Activated CD8-positive, alpha-beta memory T cell treated with anti-CD3 and anti-CD28 coated beads for 36 hours (primary cell): ENCODE measurements around the gene SUMO3. TPM values are rescaled to one million over a fixed set of nuclear protein-coding genes. Genes with fewer than 3 reads are reported as not detected.
"Not testable (repeated sequence)": the region's sequence is repeated elsewhere in the genome, so short reads cannot be mapped to it uniquely, and the experiment has no call there.

ENCODE experiments used
- CTCF ChIA-PET: fragments of 350-600 bp; sonication (Branson Sonifier 250); formaldehyde crosslinking; loops from one replicate; lab custom pipeline; 2021; ENCODE audit warnings: antibody characterized with exemption; lab: Charles Lee
- POLR2A ChIA-PET: fragments of 350-600 bp; sonication (Branson Sonifier 250); formaldehyde crosslinking; loops from one replicate; lab custom pipeline; 2021; ENCODE audit warnings: antibody characterized with exemption; lab: Charles Lee
- total RNA-seq, 2 experiments: library from RNA; stranded (reverse); gene quantifications; one replicate each; pipeline ENCODE4 v1.2.3, GENCODE V29; 2021

Gene SUMO3
- total RNA-seq, 2 experiments from 2014 or later = 81.6 to 83.1 TPM

DNA sequence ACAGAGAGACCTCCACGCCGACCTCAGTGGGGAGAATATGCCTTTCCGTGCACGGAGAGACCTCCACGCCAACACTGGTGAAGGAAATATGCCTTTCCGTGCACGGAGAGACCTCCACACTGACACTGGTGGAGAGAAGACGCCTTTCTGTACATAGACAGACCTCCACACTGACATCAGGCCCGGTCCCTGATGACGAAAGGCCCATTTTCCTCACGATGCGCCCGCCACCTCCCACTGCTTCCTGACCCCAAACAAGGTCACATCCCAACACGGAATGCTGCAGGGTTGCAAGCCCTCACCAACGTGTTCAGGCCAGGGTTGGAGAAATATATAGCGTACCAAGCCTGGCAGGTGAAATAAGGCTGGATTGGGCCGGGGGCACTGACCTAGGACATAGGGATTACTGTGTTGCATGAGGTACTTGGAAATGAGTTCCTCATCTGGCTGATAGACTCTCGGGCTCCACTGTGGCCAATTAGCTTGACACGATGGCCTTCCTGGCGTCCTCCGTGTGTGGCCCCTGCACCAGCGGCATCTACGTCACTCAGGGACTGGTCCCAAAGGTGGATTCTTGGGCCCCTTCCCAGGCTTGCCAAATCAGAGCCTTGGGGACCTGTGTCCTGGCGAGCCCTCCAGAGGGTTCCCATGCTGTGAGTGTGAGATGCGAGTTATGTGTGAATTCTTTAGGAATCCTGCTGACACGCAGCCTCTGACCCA, 16.5 kb upstream of the SUMO3 start:
- ChIA-PET CTCF (no interaction called here), POLR2A (no interaction called here)

DNA sequence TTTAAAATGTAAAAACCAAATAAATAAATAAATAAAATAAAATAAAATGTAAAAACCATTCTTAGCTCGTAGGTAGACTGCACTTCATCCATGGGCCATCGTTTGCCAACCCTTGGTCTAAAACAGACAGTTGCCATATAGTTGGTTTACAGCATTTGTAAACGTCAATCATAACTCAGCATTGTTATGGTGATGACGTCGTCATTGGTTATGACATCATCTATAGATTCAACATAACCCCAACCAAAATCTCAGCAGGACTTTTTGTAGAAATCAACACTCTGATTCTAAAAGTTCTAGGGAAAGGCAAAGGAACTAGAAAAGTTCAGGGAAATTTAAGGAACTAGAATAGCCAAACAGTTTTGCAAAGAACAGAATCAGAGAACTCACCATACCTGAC, 15.8 kb upstream of the SUMO3 start:
- ChIA-PET CTCF (no interaction called here), POLR2A (no interaction called here)

DNA sequence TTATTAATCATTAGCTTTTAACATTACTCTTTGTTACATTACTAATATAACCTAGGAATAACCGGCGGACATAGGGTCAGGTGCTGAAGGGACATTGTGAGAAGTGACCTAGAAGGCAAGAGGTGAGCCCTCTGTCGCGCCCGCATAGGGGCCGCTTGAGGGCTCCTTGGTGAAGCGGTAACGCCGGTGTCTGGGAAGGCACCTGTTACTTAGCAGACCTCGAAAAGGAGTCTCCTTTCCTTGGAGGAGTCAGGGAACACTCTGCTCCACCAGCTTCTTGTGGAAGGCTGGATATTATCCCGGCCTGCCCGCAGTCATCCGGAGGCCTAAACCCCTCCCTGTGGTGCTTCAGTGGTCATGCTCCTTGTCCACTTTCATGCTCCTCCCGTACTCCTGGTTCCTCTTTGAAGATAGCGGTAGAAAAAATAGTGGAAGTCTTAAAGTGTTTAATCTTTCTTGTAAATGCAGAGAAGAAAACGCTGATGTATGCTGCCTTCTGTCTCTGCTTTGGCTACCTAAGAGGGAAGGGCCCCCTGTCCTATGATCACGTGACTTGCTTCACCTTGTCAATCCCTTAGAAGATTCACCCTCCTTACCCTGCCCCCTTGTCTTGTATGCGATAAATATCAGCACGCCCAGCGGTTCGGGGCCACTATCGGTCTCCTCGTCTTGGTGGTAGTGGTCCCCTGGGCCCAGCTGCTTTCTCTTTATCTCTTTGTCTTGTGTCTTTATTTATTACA, 14.8 kb upstream of the SUMO3 start:
- POLR2A ChIA-PET, CTCF ChIA-PET: not testable (repeated sequence)

DNA sequence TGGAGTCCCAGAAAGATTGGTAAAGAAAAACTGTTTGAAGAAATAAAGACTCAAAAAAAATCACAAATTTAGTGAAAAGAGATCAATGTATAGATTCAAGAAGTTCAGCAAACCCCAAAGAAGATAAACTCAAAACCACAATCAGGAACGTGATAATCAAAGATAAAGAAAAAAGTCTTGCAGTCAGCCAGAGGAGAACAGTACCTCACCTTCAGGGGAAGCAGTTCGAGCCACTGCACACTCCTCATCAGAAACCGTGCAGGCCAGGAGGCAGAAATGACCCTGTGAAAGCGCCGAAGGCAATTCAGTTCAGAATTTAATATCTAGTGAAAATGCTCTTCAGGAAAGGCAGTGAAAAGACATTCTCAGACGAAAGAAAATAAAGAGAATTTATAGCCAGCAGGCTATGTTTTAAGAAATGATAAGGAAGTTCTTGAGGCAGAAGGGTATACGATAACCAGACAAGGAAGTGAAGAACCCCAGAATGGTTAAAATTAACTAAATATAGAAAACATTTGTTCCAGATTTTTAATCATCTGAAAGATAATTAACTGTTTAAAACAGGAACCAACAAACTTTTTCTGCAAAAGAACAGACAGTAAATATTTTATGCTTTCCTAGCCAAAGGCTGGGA, 13.5 kb upstream of the SUMO3 start:
- POLR2A ChIA-PET = no interaction called here
- CTCF ChIA-PET = no interaction called here

DNA sequence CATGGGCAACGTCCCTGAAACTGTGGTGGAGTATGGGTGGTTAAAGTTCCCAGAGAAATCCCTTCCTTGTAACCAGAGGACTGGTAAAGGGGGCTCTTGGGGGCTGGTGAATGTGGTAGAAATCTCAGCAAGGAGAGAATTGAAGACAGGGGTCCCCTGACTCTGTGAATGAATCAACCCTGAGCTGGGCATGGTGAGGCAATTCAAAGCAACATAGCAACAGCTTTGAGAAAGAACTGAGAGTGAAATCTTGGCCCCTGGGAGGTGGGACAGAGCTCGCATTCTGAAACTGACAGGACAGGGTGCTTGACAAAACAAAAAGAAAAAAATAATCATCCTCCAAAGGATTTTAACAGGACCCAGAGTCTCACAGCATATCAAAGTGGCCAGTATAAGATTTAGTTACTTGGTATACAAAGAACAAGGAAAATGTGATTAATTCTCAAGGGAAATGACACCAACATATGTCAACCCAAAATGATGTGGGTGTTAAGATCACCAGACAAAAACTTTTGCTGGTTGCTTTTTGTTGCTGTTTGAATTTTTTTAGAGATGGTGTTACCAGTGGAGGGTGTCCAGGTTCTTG, 11.7 kb upstream of the SUMO3 start:
- ChIA-PET POLR2A (interaction anchor here (0.9 kb wide), 1 partner anchor 43 kb away, joined by 4 read pairs; no protein-coding TSS in a partner anchor), CTCF (interaction anchor here (1.2 kb wide), 1 partner anchor 15 kb away, joined by 3 read pairs; no protein-coding TSS in a partner anchor)

DNA sequence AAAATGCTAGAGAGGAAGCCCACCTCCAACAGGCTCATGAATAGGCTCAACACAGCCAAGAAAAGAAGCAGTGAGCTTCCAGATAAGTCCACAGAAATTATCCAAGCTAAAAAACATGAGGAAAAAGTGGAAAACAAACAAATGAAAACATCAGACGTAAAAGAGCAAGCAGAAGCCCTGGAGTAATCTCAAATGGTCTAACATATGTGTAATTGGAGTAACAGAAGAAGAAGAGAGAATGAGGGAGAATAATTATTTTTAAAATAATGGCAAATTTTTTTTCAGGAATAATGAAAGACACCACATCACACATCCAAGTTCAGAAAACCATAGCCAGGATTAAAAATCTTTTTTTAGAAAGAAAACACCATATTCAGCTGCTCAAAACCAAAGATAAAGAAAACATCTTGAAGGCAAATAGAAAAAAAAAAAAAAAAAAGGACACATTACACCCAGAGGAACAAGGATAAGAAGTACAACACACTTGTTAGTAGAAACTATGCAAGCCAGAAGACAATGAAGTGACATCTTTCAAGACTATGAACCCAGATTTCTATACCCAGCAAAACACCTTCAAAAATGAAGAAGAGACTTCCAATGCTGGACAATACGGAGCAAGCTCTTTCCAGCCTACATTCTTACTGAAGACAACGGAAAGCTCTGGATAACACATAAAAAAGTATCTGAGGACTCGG, 10.6 kb upstream of the SUMO3 start:
- ChIA-PET CTCF (interaction anchor here (1.2 kb wide), 1 partner anchor 14 kb away, joined by 3 read pairs; no protein-coding TSS in a partner anchor), POLR2A (no interaction called here)

DNA sequence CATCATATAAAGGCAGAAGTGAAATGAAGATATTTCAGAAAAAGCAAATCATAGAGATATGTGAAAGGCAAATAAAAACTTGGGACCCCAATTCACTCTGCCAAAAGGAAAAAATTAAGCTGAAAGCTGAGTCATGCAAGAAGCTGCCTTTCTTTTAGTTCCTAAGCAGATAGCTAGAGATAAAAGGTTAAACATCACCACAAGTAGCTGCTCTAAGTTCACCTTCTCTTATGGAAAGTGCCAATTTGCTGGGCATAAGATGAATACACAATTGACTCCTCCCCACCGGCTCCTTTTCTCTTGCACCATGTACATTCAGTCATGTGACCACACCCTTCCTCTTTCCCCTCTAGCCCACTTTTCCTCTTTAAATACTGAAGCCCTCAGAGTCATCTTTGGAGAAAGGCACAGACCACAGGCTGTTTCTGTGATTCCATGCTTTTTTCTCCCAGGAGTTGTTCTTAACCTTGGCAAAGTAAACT, 5.4 kb upstream of the SUMO3 start:
- CTCF ChIA-PET = no interaction called here
- POLR2A ChIA-PET = no interaction called here

DNA sequence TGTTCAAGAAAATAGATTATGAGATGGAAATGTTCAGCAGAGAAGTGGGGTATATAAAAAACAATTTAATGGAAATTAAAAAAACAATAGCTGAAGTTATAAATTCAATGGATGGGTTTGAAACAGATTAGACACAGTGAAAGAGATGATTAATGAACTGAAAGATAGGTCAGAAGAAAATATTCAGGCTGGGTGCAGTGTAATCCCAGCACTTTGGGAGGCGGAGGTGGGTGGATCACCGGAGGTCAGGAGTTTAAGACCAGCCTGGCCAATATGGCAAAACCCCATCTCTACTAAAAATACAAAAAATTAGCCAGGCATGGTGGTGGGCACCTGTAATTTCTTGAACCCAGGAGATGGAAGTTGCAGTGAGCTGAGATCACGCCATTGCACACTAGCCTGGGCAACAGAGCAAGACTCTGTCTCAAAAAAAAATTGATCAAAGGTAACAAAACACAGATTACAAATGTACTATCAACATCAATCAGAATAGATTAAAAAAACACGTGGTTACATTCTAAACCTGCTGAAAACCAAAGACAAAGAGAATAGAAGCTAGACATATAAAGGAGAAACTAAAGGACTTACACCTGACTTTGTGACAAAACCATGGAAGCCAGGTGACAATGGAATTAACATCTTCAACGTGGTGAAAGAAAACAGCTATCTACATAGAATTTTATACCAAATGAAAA, 4.8 kb upstream of the SUMO3 start:
- ChIA-PET POLR2A (no interaction called here), CTCF (no interaction called here)

DNA sequence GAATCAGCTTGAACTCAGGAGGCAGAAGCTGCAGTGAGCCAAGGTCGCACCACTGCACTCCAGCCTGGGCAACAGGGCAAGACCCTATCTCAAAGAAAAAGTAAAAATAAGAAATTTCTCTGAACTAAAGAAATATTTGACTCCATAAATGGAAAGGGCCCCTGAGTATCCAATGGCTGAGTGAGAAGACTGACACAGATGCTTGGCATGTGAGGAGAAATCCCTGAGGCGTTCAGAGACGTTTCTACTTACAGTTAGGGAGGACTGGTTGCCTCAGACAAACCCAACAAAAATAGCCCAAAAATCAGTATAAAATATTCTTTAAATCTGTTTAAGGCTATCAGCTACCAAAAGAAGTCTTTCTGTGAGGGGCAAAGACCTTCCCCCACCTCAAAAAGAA, 3.0 kb upstream of the SUMO3 start:
- POLR2A ChIA-PET = no interaction called here
- CTCF ChIA-PET = no interaction called here

DNA sequence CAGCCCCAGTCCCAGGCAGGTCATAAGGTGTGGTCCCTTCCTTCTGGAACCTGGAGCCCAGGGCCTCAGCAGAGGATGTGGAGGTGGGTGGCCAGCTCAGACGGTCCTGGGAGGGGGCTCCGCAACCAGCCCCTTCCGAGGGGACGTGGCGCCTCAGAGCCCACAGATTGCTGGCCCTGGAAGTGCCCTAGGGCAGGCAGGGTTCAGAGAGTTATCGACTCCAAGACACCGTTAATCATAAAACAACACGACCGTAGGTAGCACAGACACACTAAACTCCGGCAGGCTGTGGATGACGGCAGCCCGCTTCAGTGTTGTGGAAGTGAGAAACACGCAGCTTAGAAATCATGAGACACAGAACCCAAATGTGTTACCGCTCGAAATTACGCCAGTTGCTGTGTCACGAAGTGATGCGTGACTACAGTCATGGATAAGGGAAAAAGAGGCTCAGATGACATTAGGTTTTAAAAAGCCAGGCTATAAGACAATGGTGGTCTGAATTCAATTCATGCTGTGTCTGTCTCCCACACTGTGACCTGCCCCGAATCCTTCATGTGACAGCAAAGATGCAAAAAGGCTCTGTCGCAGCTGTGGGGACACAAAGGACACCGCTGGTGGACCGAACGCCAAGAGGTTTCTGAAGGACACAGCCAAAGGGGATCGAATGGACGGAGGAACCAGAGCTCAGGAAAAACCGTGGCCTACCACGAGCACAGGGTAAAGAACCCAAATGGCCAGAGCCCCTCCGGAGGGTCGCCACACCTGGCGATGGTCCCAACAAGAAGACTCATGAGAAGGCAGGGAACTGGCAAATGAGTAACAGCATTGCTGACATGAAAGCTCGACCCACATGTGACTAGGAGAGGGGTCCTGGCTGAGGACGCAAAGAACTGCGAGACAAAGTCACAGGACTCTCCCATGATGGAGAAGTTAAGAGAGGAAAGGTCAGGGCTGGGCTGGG, 1.7 kb upstream of the SUMO3 start:
- ChIA-PET CTCF (interaction anchor here (1.2 kb wide), 1 partner anchor 108 kb away, joined by 3 read pairs; no protein-coding TSS in a partner anchor), POLR2A (interaction anchor here (2.4 kb wide), 1 partner anchor 54 kb away, joined by 11 read pairs; the partner anchor contains the start of gene PTTG1IP)

DNA sequence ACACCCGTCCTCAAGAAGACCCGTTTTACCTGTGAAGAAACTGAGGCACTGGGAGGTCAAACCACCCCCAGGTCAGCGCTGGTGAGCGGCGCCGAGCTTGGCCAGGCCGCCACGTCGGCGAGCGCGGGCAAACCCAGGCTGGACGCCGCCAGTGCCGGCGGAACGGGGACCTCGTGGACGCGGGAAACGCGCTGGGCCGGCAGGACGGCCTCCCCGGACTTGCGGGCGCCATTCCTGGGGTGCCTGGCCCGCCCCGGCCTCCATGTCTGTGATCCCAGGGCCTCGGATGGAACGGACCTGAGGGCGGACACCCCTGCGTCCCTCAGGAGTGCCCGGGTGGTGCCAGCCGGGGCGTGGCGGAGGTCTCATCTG, 764 bp upstream of the SUMO3 start:
- ChIA-PET POLR2A (interaction anchor here (2.4 kb wide), 1 partner anchor 55 kb away, joined by 11 read pairs; the partner anchor contains the start of gene PTTG1IP), CTCF (no interaction called here)

DNA sequence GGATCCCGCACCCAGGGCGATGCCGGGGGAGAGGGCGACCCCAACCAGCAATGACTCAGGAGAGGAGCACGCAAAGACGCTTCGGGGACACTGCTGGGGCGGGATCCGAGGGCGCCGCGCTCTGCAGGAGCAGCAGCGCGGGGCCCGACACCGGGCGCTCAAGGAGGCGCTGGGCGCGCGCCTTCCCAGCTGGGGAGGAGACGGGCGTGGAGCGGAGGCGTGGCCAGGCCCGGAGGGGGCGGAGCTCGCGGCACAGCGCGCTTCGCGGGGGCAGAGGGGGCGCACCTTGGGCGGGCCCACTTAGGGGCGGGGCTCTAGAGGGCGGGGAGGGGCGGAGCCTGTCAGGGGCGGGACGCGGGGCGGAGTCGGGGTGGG, 369 bp downstream of the SUMO3 start:
- POLR2A ChIA-PET = interaction anchor here (0.5 to 2.4 kb wide), 2 partner anchors 16 to 56 kb away, joined by 3 to 11 read pairs; partner anchors contain the start of gene PTTG1IP
- CTCF ChIA-PET = no interaction called here

DNA sequence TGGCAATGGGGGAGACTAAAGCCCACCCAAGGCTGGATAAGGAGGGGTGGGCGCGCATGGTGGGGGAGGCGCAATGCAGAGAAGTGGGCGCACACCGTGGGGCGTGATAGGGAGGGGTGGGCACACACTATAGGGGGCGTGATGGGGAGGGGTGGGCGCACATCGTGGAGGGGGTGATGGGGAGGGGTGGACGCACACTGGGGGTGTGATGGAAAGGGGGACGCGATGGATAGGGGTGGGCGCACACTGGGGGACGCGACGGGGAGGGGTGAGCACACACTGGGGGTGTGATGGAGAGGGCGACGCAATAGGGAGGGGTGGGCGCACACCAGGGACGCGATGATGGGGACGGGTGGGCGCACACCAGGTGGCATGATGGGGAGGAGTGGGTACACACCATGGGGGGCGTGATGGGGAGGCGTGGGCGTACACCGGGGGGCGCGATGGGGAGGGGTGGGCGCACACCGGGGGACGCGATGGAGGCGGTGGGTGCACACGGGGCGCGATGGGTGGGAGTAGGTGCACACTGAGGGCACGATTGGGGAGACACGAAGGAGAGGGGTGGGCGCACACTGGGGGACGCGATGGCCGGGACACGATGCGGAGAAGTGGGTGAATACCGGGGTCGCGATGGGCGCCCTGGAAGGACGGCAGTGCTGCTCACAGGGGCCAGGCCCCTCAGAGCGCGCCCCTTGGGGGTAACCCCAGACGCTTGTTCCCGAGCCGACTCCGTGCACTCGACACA, 929 bp downstream of the SUMO3 start:
- POLR2A ChIA-PET = interaction anchor here (0.5 to 2.4 kb wide), 2 partner anchors 16 to 57 kb away, joined by 3 to 11 read pairs; partner anchors contain the start of gene PTTG1IP
- CTCF ChIA-PET = no interaction called here

DNA sequence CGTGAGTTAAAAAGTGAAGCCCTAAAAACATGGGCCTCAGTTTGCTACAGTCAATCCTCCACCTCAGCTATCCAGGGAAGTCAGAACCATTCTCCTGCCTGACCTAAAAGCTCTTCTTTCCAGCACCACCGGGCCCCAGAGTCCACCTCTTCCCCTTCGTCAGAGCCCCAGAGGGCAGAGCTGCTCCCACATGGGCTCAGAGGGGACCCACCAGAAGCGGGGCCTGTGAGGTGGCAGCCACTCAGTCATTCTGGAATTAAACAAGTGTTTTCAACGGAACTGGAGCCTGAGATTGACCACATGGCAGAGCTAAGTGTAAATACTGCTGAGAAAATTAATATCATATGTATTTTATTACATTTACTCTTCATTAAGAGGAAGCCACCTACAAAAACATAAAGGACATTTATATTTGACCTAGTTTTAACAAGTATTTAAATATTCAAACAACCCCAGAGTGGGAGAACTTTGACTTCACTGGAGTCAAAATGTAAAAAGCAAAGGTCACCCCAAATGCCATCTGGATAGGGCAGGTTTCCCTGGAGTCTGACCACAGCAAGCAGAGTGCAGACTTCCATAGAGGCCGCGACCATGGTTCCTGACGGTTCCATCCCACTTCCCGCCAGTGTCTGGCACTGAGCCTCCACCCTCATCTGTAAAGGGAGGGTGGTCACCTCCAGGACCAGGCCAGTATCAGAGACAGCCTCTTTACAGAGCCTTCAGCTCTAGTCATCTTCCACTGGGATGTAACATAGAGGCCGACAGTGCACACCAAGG, 1.8 kb downstream of the SUMO3 start:
- POLR2A ChIA-PET = no interaction called here
- CTCF ChIA-PET = interaction anchor here (1.5 kb wide), 1 partner anchor 22 kb away, joined by 6 read pairs; no protein-coding TSS in a partner anchor

DNA sequence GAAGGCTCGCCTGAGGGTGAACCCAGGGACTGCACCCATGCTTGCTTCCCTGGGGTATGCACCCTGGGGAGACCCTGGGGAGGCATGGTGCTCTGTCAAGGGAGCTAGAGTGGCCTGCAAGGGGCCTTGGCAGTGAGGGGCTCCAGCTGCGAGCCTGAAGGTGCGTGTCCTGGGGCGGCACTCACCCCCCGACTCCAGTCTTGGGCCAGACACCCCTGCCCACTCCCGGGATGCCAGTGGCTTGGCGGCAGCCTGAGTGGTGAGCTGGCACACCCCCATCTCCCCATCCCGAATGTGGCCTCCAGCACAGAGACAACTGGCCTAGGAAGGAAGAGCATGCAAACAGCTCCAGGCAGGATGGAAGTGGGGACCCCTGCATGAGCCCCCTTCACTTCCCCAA, 2.6 kb downstream of the SUMO3 start:
- ChIA-PET CTCF (interaction anchor here (1.5 kb wide), 1 partner anchor 21 kb away, joined by 6 read pairs; no protein-coding TSS in a partner anchor), POLR2A (interaction anchor here (0.5 kb wide), 1 partner anchor 691 kb away, joined by 3 read pairs; no protein-coding TSS in a partner anchor)
